HEK293 (cell line): Measurements from ENCODE around the gene KIFBP.
A peak's percentile ranks its signal among the peaks of the same experiment; 100 is the strongest.

Source experiments
- CTCF ChIA-PET: fragments of 350-600 bp; formaldehyde crosslinking; extraction: SDS; loops from one replicate; lab custom pipeline; 2021; ENCODE audit warnings: antibody characterized with exemption; lab: Yijun Ruan, JAX
- POLR2A ChIA-PET: fragments of 300-600 bp; formaldehyde crosslinking; extraction: SDS; loops from one replicate; lab custom pipeline; 2020; ENCODE audit warnings: antibody characterized with exemption, inconsistent platforms; lab: Yijun Ruan, JAX
- H3K27ac ChIP-seq: fragments of 200-500 bp; sonication (Bioruptor generic); 2 replicates; pipeline ENCODE4 v1.5.1; 2014; ENCODE audit warnings: low read depth, low read length, control low read depth, inconsistent platforms; ENCODE audit errors: extremely low read depth
- H3K36me3 ChIP-seq, 2 experiments: fragments of 200-500 bp in 1 of 2; sonication (Bioruptor generic) in 1 of 2; 1 replicate in 1 of 2; 2 replicates in 1 of 2; pipeline ENCODE4 v1.5.1; 2014 to 2017; ENCODE audit warnings: inconsistent platforms in 2 of 2, low read length in 2 of 2; ENCODE audit not compliant: control insufficient read depth in 2 of 2, insufficient read depth in 1 of 2
- H3K4me1 ChIP-seq: fragments of 200-500 bp; sonication (Bioruptor generic); 2 replicates; pipeline ENCODE4 v1.5.1; 2014; ENCODE audit warnings: mild to moderate bottlenecking, low read length, inconsistent platforms; ENCODE audit not compliant: control insufficient read depth, insufficient read depth
- H3K4me3 ChIP-seq: 2 replicates; pipeline ENCODE4 v1.5.1; 2011; ENCODE audit warnings: low read depth, mild to moderate bottlenecking, control low read depth, low read length, moderate library complexity
- H3K9me3 ChIP-seq: fragments of 200-500 bp; sonication (Bioruptor generic); 2 replicates; pipeline ENCODE4 v1.5.1; 2014; ENCODE audit warnings: low read depth, low read length, inconsistent platforms; ENCODE audit not compliant: control insufficient read depth, insufficient read depth
- GFI1B ChIP-seq: fragments of 450-650 bp; formaldehyde crosslinking; IDR thresholded peaks from 2 replicates; pipeline ENCODE4 v1.5.1; 2016; ENCODE audit warnings: missing biosample characterization, missing genetic modification characterization
- MZF1 ChIP-seq: fragments of 450-650 bp; formaldehyde crosslinking; IDR thresholded peaks from 2 replicates; pipeline ENCODE4 v1.5.1; 2017; ENCODE audit warnings: missing biosample characterization, missing genetic modification characterization, borderline replicate concordance
- SP7 ChIP-seq: fragments of 450-650 bp; formaldehyde crosslinking; IDR thresholded peaks from 2 replicates; pipeline ENCODE4 v1.5.1; 2016; ENCODE audit warnings: missing biosample characterization, missing genetic modification characterization
- YY1 ChIP-seq: fragments of 450-650 bp; formaldehyde crosslinking; IDR thresholded peaks from 2 replicates; pipeline ENCODE4 v1.5.1; 2018; ENCODE audit warnings: missing biosample characterization, missing genetic modification characterization
- YY2 ChIP-seq: fragments of 450-650 bp; formaldehyde crosslinking; IDR thresholded peaks from 2 replicates; pipeline ENCODE4 v1.5.1; 2016; ENCODE audit warnings: missing biosample characterization, missing genetic modification characterization
- ZBTB8A ChIP-seq: fragments of 450-650 bp; formaldehyde crosslinking; IDR thresholded peaks from 2 replicates; pipeline ENCODE4 v1.5.1; 2016; ENCODE audit warnings: missing biosample characterization, missing genetic modification characterization
- ZNF114 ChIP-seq: fragments of 450-650 bp; formaldehyde crosslinking; IDR thresholded peaks from 2 replicates; pipeline ENCODE4 v1.5.0; 2017; ENCODE audit warnings: missing biosample characterization, missing genetic modification characterization
- ZNF140 ChIP-seq: fragments of 450-650 bp; formaldehyde crosslinking; IDR thresholded peaks from 2 replicates; pipeline ENCODE4 v1.5.1; 2016; ENCODE audit warnings: missing biosample characterization, missing genetic modification characterization
- ZNF146 ChIP-seq: fragments of 450-650 bp; formaldehyde crosslinking; IDR thresholded peaks from 2 replicates; pipeline ENCODE4 v1.5.1; 2016; ENCODE audit warnings: missing biosample characterization, missing genetic modification characterization
- ZNF157 ChIP-seq: fragments of 450-650 bp; formaldehyde crosslinking; IDR thresholded peaks from 2 replicates; pipeline ENCODE4 v1.5.1; 2016; ENCODE audit warnings: missing biosample characterization, missing genetic modification characterization
- ZNF23 ChIP-seq: fragments of 450-650 bp; formaldehyde crosslinking; IDR thresholded peaks from 2 replicates; pipeline ENCODE4 v1.5.1; 2016; ENCODE audit warnings: missing biosample characterization, missing genetic modification characterization, borderline replicate concordance
- ZNF292 ChIP-seq: fragments of 450-650 bp; formaldehyde crosslinking; IDR thresholded peaks from 2 replicates; pipeline ENCODE4 v1.5.1; 2016; ENCODE audit warnings: low read depth, missing biosample characterization, missing genetic modification characterization, borderline replicate concordance
- ZNF560 ChIP-seq: fragments of 450-650 bp; formaldehyde crosslinking; IDR thresholded peaks from 2 replicates; pipeline ENCODE4 v1.5.1; 2017; ENCODE audit warnings: missing biosample characterization, missing genetic modification characterization, borderline replicate concordance
- ZNF624 ChIP-seq: fragments of 450-650 bp; formaldehyde crosslinking; IDR thresholded peaks from 2 replicates; pipeline ENCODE4 v1.5.1; 2017; ENCODE audit warnings: missing biosample characterization, missing genetic modification characterization
- ZNF626 ChIP-seq: fragments of 450-650 bp; sonication (Bioruptor Pico); formaldehyde crosslinking; IDR thresholded peaks from 2 replicates; pipeline ENCODE4 v1.5.1; 2018; ENCODE audit warnings: missing biosample characterization, missing genetic modification characterization, inconsistent platforms
- ZNF843 ChIP-seq: fragments of 450-650 bp; formaldehyde crosslinking; IDR thresholded peaks from 2 replicates; pipeline ENCODE4 v1.5.1; 2016; ENCODE audit warnings: missing biosample characterization, missing genetic modification characterization
- TF ChIP-seq, protein P1 (sequence below): fragments of 450-650 bp; formaldehyde crosslinking; IDR thresholded peaks from 2 replicates; pipeline ENCODE4 v1.5.1; 2016; ENCODE audit warnings: missing biosample characterization, missing genetic modification characterization, borderline replicate concordance
- TF ChIP-seq, protein P2 (sequence below): fragments of 450-650 bp; formaldehyde crosslinking; IDR thresholded peaks from 2 replicates; pipeline ENCODE4 v1.5.1; 2017; ENCODE audit warnings: missing biosample characterization, missing genetic modification characterization
- TF ChIP-seq, protein P3 (sequence below): sonication (generic); formaldehyde crosslinking; IDR thresholded peaks from 2 replicates; pipeline ENCODE4 v1.8.1; 2022; ENCODE audit warnings: mild to moderate bottlenecking, moderate library complexity, missing genetic modification reagents
- TF ChIP-seq, protein P4 (sequence below): fragments of 450-650 bp; formaldehyde crosslinking; IDR thresholded peaks from 2 replicates; pipeline ENCODE4 v1.5.1; 2016; ENCODE audit warnings: missing biosample characterization, missing genetic modification characterization
- TF ChIP-seq, protein P5 (sequence below): fragments of 450-650 bp; formaldehyde crosslinking; IDR thresholded peaks from 2 replicates; pipeline ENCODE4 v1.5.1; 2016; ENCODE audit warnings: missing biosample characterization, missing genetic modification characterization

KIFBP gene

DNA sequence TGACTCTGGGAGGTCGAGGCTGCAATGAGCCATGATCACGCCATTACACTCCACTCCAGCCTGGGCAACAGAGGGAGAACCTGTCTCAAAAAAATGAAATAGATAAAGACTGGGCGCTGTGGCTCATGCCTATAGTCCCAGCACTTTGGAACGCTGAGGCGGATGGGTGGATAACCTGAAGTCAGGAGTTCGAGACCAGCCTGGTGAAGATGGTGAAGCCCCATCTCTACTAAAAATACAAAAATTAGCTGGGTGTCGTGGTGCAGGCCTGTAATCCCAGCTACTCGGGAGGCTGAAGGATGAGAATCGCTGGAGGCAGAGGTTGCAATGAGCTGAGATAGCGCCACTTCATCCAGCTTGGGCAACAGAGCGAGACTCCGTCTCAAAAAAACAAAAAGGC is 33.7 kb upstream of the KIFBP start:
- CTCF ChIA-PET: interaction anchor here (0.6 to 1.6 kb wide), 7 partner anchors 8 to 139 kb away, joined by 3 to 7 read pairs (median 4); no protein-coding TSS in a partner anchor
- POLR2A ChIA-PET: interaction anchor here (1.3 kb wide), 1 partner anchor 13 kb away, joined by 5 read pairs; no protein-coding TSS in a partner anchor
- Histone ChIP-seq H3K4me1 (no peaks in the 10 kb centered on the region), H3K9me3 (no peaks in the 10 kb centered on the region), H3K36me3 (peaks cover 13 to 35% of the 10 kb centered on the region in 2 experiments; a peak in 2 of 3 replicates), H3K27ac (0 out of 2 replicates have a peak overlapping the region, but pooled peaks have one; percentile 5), H3K4me3 (peak overlapping the region; percentile 18)
- TF ChIP-seq, protein P1, sequence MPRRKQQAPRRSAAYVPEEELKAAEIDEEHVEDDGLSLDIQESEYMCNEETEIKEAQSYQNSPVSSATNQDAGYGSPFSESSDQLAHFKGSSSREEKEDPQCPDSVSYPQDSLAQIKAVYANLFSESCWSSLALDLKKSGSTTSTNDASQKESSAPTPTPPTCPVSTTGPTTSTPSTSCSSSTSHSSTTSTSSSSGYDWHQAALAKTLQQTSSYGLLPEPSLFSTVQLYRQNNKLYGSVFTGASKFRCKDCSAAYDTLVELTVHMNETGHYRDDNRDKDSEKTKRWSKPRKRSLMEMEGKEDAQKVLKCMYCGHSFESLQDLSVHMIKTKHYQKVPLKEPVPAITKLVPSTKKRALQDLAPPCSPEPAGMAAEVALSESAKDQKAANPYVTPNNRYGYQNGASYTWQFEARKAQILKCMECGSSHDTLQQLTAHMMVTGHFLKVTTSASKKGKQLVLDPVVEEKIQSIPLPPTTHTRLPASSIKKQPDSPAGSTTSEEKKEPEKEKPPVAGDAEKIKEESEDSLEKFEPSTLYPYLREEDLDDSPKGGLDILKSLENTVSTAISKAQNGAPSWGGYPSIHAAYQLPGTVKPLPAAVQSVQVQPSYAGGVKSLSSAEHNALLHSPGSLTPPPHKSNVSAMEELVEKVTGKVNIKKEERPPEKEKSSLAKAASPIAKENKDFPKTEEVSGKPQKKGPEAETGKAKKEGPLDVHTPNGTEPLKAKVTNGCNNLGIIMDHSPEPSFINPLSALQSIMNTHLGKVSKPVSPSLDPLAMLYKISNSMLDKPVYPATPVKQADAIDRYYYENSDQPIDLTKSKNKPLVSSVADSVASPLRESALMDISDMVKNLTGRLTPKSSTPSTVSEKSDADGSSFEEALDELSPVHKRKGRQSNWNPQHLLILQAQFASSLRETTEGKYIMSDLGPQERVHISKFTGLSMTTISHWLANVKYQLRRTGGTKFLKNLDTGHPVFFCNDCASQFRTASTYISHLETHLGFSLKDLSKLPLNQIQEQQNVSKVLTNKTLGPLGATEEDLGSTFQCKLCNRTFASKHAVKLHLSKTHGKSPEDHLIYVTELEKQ: no peak
- TF ChIP-seq ZNF114 (tag by site-specific recombination) (no peak), MZF1 (tag by site-specific recombination) (no peak)

DNA sequence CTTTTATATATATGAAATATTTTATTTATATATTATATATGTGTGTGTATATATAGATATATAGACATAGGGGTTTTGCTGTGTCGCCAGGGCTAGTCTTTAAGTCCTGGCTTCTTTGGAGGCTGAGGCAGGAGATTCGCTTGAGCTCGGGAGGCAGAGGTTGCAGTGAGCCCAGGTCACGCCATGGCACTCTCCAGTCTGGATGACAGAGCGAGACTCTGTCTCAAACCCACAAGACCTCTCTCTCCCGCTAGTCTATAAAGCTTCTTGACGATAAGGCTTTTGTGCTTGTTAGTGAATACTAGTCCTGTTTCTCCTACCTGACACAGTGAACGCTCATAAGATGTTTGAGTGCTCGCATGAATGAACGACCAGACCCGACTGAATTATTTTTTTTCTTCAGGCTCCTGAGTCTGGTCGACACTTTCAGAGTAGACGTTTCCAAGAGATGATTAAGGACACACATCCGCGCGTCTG is 33.2 kb upstream of the KIFBP start:
- peak overlapping the region; percentile 72 for H3K27ac ChIP-seq
- CTCF ChIA-PET: interaction anchor here (0.6 to 1.6 kb wide), 10 partner anchors 8 to 138 kb away, joined by 3 to 7 read pairs (median 4); no protein-coding TSS in a partner anchor
- POLR2A ChIA-PET: interaction anchor here (0.5 to 1.8 kb wide), 4 partner anchors 13 to 54 kb away, joined by 3 to 6 read pairs (median 5); partner anchors contain the start of gene DDX50
- no peaks in the 10 kb centered on the region for H3K9me3 ChIP-seq
- TF ChIP-seq GFI1B (no peak), ZNF626 (tag by site-specific recombination) (no peak), ZNF114 (tag by site-specific recombination) (no peak)
- TF ChIP-seq, protein P2, sequence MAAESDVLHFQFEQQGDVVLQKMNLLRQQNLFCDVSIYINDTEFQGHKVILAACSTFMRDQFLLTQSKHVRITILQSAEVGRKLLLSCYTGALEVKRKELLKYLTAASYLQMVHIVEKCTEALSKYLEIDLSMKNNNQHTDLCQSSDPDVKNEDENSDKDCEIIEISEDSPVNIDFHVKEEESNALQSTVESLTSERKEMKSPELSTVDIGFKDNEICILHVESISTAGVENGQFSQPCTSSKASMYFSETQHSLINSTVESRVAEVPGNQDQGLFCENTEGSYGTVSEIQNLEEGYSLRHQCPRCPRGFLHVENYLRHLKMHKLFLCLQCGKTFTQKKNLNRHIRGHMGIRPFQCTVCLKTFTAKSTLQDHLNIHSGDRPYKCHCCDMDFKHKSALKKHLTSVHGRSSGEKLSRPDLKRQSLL (tag by site-specific recombination): no peak
- H3K36me3 ChIP-seq: peaks cover 15 to 34% of the 10 kb centered on the region in 2 experiments; a peak in 2 of 3 replicates
- H3K4me1 ChIP-seq: no peaks in the 10 kb centered on the region
- peak overlapping the region; percentile 91 for H3K4me3 ChIP-seq

DNA sequence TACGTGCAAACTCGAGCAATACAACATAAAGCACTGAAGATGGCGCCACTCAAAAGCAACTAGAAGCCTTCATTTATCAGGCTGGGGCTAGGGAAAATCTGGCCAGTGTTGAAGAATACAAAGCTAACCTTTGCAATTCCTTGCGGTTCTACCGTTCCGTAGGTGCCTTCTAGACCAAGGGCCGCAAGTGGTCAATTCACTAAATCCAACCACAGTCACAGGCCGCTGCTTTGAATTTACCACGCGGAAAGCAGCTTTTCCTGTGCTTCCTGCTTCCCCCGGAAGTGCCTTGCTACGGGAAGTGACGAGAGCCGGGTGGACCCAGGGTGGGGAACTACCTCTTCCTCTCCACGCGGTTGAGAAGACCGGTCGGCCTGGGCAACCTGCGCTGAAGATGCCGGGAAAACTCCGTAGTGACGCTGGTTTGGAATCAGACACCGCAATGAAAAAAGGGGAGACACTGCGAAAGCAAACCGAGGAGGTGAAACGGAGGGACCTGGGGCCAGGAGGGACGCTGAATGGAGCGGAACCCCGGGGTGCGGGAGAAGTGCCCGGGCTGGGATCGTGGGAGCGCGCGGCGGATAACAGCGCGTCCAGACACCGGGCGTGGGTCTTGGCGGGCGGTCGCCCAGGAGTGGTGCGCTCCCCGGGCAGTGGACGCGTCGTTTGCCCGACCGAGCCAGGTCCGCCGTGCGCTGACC is 32.6 kb upstream of the KIFBP start, which contains the start of gene DDX21:
TSS of gene DDX21 (plus strand) at position 339 of the 701 bp plus-strand sequence. CDS start at position 395, 56 bp downstream.
- Histone ChIP-seq H3K27ac (peak within 1 kb of the TSS; percentile 77), H3K36me3 (peaks cover 21 to 34% of the 10 kb centered on the region in 2 experiments), H3K4me1 (no peaks in the 10 kb centered on the region), H3K4me3 (peak within 1 kb of the TSS; percentile 91), H3K9me3 (no peaks in the 10 kb centered on the region)
- CTCF ChIA-PET: interaction anchor here (0.6 to 1.5 kb wide), 9 partner anchors 9 to 879 kb away, joined by 3 to 7 read pairs (median 4); no protein-coding TSS in a partner anchor
- POLR2A ChIA-PET: interaction anchor here (0.5 to 1.8 kb wide), 8 partner anchors 14 to 1150 kb away, joined by 3 to 6 read pairs (median 4); partner anchors contain the start of genes DDX50 and HNRNPH3
- TF ChIP-seq ZNF292: no peak
- TF ChIP-seq, protein P3, sequence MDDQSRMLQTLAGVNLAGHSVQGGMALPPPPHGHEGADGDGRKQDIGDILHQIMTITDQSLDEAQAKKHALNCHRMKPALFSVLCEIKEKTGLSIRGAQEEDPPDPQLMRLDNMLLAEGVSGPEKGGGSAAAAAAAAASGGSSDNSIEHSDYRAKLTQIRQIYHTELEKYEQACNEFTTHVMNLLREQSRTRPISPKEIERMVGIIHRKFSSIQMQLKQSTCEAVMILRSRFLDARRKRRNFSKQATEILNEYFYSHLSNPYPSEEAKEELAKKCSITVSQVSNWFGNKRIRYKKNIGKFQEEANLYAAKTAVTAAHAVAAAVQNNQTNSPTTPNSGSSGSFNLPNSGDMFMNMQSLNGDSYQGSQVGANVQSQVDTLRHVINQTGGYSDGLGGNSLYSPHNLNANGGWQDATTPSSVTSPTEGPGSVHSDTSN (CRISPR knock-in tag): no peak
- TF ChIP-seq, protein P4, sequence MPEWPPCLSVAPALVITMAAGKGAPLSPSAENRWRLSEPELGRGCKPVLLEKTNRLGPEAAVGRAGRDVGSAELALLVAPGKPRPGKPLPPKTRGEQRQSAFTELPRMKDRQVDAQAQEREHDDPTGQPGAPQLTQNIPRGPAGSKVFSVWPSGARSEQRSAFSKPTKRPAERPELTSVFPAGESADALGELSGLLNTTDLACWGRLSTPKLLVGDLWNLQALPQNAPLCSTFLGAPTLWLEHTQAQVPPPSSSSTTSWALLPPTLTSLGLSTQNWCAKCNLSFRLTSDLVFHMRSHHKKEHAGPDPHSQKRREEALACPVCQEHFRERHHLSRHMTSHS (tag by site-specific recombination): no peak
- TF ChIP-seq ZNF157 (tag by site-specific recombination): no peak
- TF ChIP-seq, protein P5, sequence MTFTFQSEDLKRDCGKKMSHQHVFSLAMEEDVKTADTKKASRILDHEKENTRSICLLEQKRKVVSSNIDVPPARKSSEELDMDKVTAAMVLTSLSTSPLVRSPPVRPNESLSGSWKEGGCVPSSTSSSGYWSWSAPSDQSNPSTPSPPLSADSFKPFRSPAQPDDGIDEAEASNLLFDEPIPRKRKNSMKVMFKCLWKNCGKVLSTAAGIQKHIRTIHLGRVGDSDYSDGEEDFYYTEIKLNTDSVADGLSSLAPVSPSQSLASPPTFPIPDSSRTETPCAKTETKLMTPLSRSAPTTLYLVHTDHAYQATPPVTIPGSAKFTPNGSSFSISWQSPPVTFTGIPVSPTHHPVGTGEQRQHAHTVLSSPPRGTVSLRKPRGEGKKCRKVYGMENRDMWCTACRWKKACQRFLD (tag by site-specific recombination): peak; percentile 95
- peak; percentile 57; the same call in 1 of the 2 replicates for TF ChIP-seq SP7 (tag by site-specific recombination)
- TF ChIP-seq ZNF23 (tag by site-specific recombination): no peak
- TF ChIP-seq MZF1 (tag by site-specific recombination): no peak
- TF ChIP-seq ZBTB8A (tag by site-specific recombination): no peak
- TF ChIP-seq ZNF140: no peak
- TF ChIP-seq ZNF560 (tag by site-specific recombination): no peak
- TF ChIP-seq ZNF624 (tag by site-specific recombination): no peak
- TF ChIP-seq YY1 (tag by site-specific recombination): peak; percentile 62
- TF ChIP-seq YY2 (tag by site-specific recombination): peak; percentile 40; the same call in 1 of the 2 replicates
- TF ChIP-seq ZNF843 (tag by site-specific recombination): 0 out of 2 replicates have a peak, but pooled peaks have one; percentile 19
- no peak for TF ChIP-seq ZNF146
